ENCODE results near the gene THAP2. TPM values are rescaled to one million over a fixed set of nuclear protein-coding genes. Genes with fewer than 3 reads are reported as not detected.

Gene THAP2
- total and polyA plus RNA-seq, 4 donors: 2.7 to 10.5 (median 4.1) TPM

- Histone ChIP-seq H3K9me3 (ENCODE audit: control insufficient read depth in 4 of 4, insufficient read depth in 3 of 4, low read length in 3 of 4) (peaks cover 0 to 5% (median 1%) of the 10 kb centered on the region in 4 donors), H3K36me3 (ENCODE audit: control insufficient read depth in 4 of 4, insufficient read depth in 4 of 4, low read length in 4 of 4) (peaks cover 5 to 24% (median 12%) of the 10 kb centered on the region in 4 donors), H3K4me3 (no peak overlapping the region), H3K9ac (ENCODE audit: insufficient read depth in 1 of 2, low read length in 2 of 2) (no peak overlapping the region), H3K27me3 (ENCODE audit: control insufficient read depth in 3 of 3, insufficient read depth in 3 of 3, low read length in 2 of 3) (no peaks in the 10 kb centered on the region), H3K4me1 (ENCODE audit: control insufficient read depth in 5 of 5, insufficient read depth in 5 of 5, low read length in 5 of 5) (peaks cover 0 to 2% (median 0%) of the 10 kb centered on the region in 5 donors), H3K27ac (ENCODE audit: low read depth in 1 of 2, low read length in 1 of 2) (no peak overlapping the region)
- no peak for ATAC-seq (ENCODE audit: insufficient read depth, low FRiP score)
- WGBS, 2 donors: 33 to 61% methylated on average over 2 of the region's 2 CpGs
- TF ChIP-seq CTCF (IDR thresholded peaks at IDR 0.05; ENCODE audit: control extremely low read depth, extremely low read depth): no peak
- no peak for DNase-seq
These were observed 14.7 kb upstream of the THAP2 start for GRCh38 chr12:71649401-71649800.

- no peak for DNase-seq
- no peak overlapping the region for H3K27ac ChIP-seq (ENCODE audit: low read depth in 1 of 2, low read length in 1 of 2)
- peaks cover 0 to 2% (median 0%) of the 10 kb centered on the region in 5 donors for H3K4me1 ChIP-seq (ENCODE audit: control insufficient read depth in 5 of 5, insufficient read depth in 5 of 5, low read length in 5 of 5)
- peaks cover 0 to 5% (median 1%) of the 10 kb centered on the region in 4 donors for H3K9me3 ChIP-seq (ENCODE audit: control insufficient read depth in 4 of 4, insufficient read depth in 3 of 4, low read length in 3 of 4)
- peaks cover 7 to 26% (median 18%) of the 10 kb centered on the region in 4 donors for H3K36me3 ChIP-seq (ENCODE audit: control insufficient read depth in 4 of 4, insufficient read depth in 4 of 4, low read length in 4 of 4)
- no peak for ATAC-seq (ENCODE audit: insufficient read depth, low FRiP score)
- no peak for TF ChIP-seq CTCF (IDR thresholded peaks at IDR 0.05; ENCODE audit: control extremely low read depth, extremely low read depth)
- H3K27me3 ChIP-seq (ENCODE audit: control insufficient read depth in 3 of 3, insufficient read depth in 3 of 3, low read length in 2 of 3): no peaks in the 10 kb centered on the region
- 88 to 97% methylated on average over 1 of the region's 1 CpG for whole genome bisulfite sequencing, 2 donors
- H3K9ac ChIP-seq (ENCODE audit: insufficient read depth in 1 of 2, low read length in 2 of 2): no peak overlapping the region
- H3K4me3 ChIP-seq: no peak overlapping the region
These were observed 11.4 kb upstream of the THAP2 start for GRCh38 chr12:71652656-71653055.

GRCh38 chr12:71653137-71653536 is 11.0 kb upstream of the THAP2 start:
- ATAC-seq (ENCODE audit: insufficient read depth, low FRiP score) (no peak), DNase-seq (no peak)
- Histone ChIP-seq H3K4me3 (no peak overlapping the region), H3K27me3 (ENCODE audit: control insufficient read depth in 3 of 3, insufficient read depth in 3 of 3, low read length in 2 of 3) (no peaks in the 10 kb centered on the region), H3K36me3 (ENCODE audit: control insufficient read depth in 4 of 4, insufficient read depth in 4 of 4, low read length in 4 of 4) (peaks cover 7 to 26% (median 19%) of the 10 kb centered on the region in 4 donors), H3K9ac (ENCODE audit: insufficient read depth in 1 of 2, low read length in 2 of 2) (no peak overlapping the region), H3K27ac (ENCODE audit: low read depth in 1 of 2, low read length in 1 of 2) (no peak overlapping the region), H3K9me3 (ENCODE audit: control insufficient read depth in 4 of 4, insufficient read depth in 3 of 4, low read length in 3 of 4) (peaks cover 0 to 5% (median 1%) of the 10 kb centered on the region in 4 donors), H3K4me1 (ENCODE audit: control insufficient read depth in 5 of 5, insufficient read depth in 5 of 5, low read length in 5 of 5) (peaks cover 0 to 2% (median 0%) of the 10 kb centered on the region in 5 donors)
- 94 to 98% methylated on average over 2 of the region's 2 CpGs for WGBS, 2 donors
- no peak for TF ChIP-seq CTCF (IDR thresholded peaks at IDR 0.05; ENCODE audit: control extremely low read depth, extremely low read depth)

- Histone ChIP-seq H3K9ac (ENCODE audit: insufficient read depth in 1 of 2, low read length in 2 of 2) (no peak overlapping the region), H3K4me3 (no peak overlapping the region), H3K27ac (ENCODE audit: low read depth in 1 of 2, low read length in 1 of 2) (no peak overlapping the region), H3K36me3 (ENCODE audit: control insufficient read depth in 4 of 4, insufficient read depth in 4 of 4, low read length in 4 of 4) (peaks cover 6 to 30% (median 21%) of the 10 kb centered on the region in 4 donors), H3K4me1 (ENCODE audit: control insufficient read depth in 5 of 5, insufficient read depth in 5 of 5, low read length in 5 of 5) (peaks cover 0 to 2% (median 0%) of the 10 kb centered on the region in 5 donors), H3K27me3 (ENCODE audit: control insufficient read depth in 3 of 3, insufficient read depth in 3 of 3, low read length in 2 of 3) (no peaks in the 10 kb centered on the region), H3K9me3 (ENCODE audit: control insufficient read depth in 4 of 4, insufficient read depth in 3 of 4, low read length in 3 of 4) (peaks cover 0 to 5% (median 1%) of the 10 kb centered on the region in 4 donors)
- DNase-seq (no peak), ATAC-seq (ENCODE audit: insufficient read depth, low FRiP score) (no peak)
- WGBS, 2 donors: 81 to 99% methylated on average over 3 of the region's 3 CpGs
- no peak for TF ChIP-seq CTCF (IDR thresholded peaks at IDR 0.05; ENCODE audit: control extremely low read depth, extremely low read depth)
These were observed 9.9 kb upstream of the THAP2 start for GRCh38 chr12:71654200-71654599.
